ENCODE data around the gene CEP112. TPM values are rescaled to one million over a fixed set of nuclear protein-coding genes. Genes with fewer than 3 reads are reported as not detected.

Gene CEP112
- total RNA-seq, 1 donor from 2014 or later = 21.8 TPM

DNA sequence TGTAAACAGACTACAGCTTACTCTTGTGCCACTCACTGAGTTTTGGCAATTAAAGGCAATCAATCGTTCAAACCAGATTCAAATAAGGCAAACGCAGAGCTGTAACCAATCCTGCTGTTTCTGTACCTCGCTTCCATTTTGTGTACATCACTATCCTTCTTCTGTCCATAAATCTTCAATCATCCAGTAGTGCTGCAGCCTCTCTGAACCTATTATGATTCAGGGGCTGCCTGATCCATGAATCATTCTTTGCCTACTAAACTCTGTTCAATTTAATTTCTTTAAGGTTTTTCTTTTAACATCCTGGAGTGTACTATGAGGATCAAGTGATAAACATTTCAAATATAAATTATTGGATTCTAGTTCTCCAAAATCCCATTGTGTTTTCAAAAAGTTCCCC lies 93.9 kb downstream of the CEP112 start:
- TF ChIP-seq, protein P1, sequence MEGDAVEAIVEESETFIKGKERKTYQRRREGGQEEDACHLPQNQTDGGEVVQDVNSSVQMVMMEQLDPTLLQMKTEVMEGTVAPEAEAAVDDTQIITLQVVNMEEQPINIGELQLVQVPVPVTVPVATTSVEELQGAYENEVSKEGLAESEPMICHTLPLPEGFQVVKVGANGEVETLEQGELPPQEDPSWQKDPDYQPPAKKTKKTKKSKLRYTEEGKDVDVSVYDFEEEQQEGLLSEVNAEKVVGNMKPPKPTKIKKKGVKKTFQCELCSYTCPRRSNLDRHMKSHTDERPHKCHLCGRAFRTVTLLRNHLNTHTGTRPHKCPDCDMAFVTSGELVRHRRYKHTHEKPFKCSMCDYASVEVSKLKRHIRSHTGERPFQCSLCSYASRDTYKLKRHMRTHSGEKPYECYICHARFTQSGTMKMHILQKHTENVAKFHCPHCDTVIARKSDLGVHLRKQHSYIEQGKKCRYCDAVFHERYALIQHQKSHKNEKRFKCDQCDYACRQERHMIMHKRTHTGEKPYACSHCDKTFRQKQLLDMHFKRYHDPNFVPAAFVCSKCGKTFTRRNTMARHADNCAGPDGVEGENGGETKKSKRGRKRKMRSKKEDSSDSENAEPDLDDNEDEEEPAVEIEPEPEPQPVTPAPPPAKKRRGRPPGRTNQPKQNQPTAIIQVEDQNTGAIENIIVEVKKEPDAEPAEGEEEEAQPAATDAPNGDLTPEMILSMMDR (IDR thresholded peaks at IDR 0.05) = no peak
- Mint-ChIP-seq H3K9me3 (ENCODE audit: low read depth) (peaks cover 20% of the 10 kb centered on the region), H3K4me3 (ENCODE audit: unreplicated experiment) (no peak overlapping the region), H3K27ac (ENCODE audit: unreplicated experiment) (no peak overlapping the region), H3K27me3 (ENCODE audit: low read depth) (no peaks in the 10 kb centered on the region), H3K4me1 (ENCODE audit: low read depth) (no peaks in the 10 kb centered on the region), H3K36me3 (ENCODE audit: low read depth) (peaks cover 20% of the 10 kb centered on the region)
- no peak for DNase-seq (ENCODE audit: low spot score)

DNA sequence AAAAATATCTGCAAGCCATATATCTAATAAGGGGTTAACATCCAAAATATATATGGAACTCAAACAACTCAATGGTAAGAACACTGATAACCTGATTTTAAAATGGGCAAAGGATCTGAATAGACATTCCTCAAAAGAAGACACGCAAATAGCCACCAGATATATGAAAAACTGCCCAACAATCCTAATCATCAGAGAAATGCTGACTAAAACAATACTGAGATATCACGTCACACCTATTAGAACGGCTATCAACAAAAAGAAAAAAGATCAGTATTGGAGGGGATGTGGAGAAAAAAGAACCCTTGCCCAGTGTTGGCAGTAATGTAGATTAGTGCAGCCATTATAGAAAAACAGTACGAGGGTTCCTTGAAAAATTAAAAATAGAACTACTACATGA lies 97.2 kb downstream of the CEP112 start:
- H3K9me3 Mint-ChIP-seq (ENCODE audit: low read depth) = peaks cover 31% of the 10 kb centered on the region
- TF ChIP-seq, protein P1 (IDR thresholded peaks at IDR 0.05) = no peak
- H3K4me1 Mint-ChIP-seq (ENCODE audit: low read depth) = no peaks in the 10 kb centered on the region
- DNase-seq (ENCODE audit: low spot score) = no peak
- H3K36me3 Mint-ChIP-seq (ENCODE audit: low read depth) = peaks cover 27% of the 10 kb centered on the region
- H3K27ac Mint-ChIP-seq (ENCODE audit: unreplicated experiment) = no peak overlapping the region
- no peaks in the 10 kb centered on the region for H3K27me3 Mint-ChIP-seq (ENCODE audit: low read depth)
- no peak overlapping the region for H3K4me3 Mint-ChIP-seq (ENCODE audit: unreplicated experiment)

DNA sequence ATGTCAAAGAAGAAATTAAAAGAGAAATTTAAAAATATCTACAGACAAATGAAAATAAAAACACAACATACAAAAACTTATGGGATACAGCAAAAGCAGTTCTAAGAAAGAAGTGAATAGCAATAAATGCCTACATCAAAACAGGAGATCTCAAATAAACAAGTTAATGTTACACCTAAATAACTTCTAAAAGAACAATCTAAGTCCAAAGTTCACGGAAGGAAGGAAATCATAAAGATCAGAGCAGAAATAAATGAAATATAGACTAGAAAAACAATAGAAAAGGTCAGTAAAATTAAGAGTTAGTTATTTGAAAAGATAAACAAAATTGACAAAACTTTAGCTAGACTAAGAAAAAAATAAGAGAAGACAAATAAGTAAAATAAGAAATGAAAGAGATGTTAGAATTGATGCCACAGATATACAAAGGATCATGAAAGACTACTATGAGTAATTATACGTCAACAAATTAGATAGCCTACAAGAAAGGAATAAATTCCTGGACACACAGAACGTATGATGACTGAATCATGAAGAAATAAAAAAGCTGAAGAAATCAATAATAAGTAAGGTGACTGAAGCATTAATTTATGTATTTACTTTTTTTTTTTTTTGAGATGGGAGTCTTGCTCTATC lies 100.4 kb downstream of the CEP112 start:
- Mint-ChIP-seq H3K27me3 (ENCODE audit: low read depth) (no peaks in the 10 kb centered on the region), H3K4me3 (ENCODE audit: unreplicated experiment) (no peak overlapping the region), H3K9me3 (ENCODE audit: low read depth) (peaks cover 40% of the 10 kb centered on the region), H3K27ac (ENCODE audit: unreplicated experiment) (no peak overlapping the region), H3K36me3 (ENCODE audit: low read depth) (peaks cover 34% of the 10 kb centered on the region), H3K4me1 (ENCODE audit: low read depth) (peaks cover 13% of the 10 kb centered on the region)
- no peak for DNase-seq (ENCODE audit: low spot score)
- TF ChIP-seq, protein P1 (IDR thresholded peaks at IDR 0.05) = no peak

DNA sequence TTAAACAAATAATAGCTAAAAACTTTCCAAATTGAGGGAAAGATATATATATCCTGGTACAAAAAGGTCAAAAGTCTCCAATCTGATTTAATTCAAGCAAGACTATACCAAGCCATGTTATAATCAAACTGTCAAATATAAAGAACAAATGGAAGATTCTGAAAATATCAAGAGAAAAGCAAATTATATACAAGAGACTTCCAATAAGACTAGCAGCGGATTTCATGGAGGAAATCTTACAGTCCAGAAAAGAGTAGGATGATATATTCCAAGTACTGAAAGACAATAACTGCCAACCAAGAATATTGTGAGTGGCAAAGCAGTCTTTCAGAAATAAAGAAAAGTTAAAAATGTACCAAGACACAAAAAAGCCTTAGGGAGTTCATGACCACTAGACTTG lies 102.2 kb downstream of the CEP112 start:
- Mint-ChIP-seq H3K36me3 (ENCODE audit: low read depth) (peaks cover 26% of the 10 kb centered on the region), H3K4me3 (ENCODE audit: unreplicated experiment) (no peak overlapping the region), H3K27me3 (ENCODE audit: low read depth) (no peaks in the 10 kb centered on the region), H3K9me3 (ENCODE audit: low read depth) (peaks cover 34% of the 10 kb centered on the region), H3K27ac (ENCODE audit: unreplicated experiment) (no peak overlapping the region), H3K4me1 (ENCODE audit: low read depth) (peaks cover 19% of the 10 kb centered on the region)
- DNase-seq (ENCODE audit: low spot score) = no peak
- TF ChIP-seq, protein P1 (IDR thresholded peaks at IDR 0.05) = no peak

DNA sequence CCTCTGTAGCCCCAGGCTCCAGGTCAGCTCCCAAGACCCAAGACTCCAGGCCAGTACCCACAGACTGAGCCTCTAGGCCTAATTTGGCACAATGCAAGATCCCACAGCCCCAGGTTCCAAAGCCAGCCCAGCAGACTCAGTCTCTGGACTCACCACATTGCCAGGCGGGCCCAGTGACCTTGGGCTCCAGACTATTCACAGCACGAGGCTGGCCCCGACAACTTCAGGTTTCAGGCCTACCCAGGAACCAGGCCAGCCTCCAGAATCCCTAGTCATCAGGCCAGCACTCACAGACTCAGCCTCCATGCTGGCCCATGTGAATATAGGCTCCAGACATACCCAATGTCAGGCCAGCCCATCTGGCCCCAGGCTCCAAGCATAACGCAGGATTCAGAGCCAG lies 103.8 kb downstream of the CEP112 start:
- Mint-ChIP-seq H3K9me3 (ENCODE audit: low read depth) (peaks cover 28% of the 10 kb centered on the region), H3K4me1 (ENCODE audit: low read depth) (peaks cover 19% of the 10 kb centered on the region), H3K27ac (ENCODE audit: unreplicated experiment) (peak overlapping the region; percentile 87), H3K36me3 (ENCODE audit: low read depth) (peaks cover 19% of the 10 kb centered on the region), H3K4me3 (ENCODE audit: unreplicated experiment) (no peak overlapping the region), H3K27me3 (ENCODE audit: low read depth) (no peaks in the 10 kb centered on the region)
- no peak for DNase-seq (ENCODE audit: low spot score)
- TF ChIP-seq, protein P1 (IDR thresholded peaks at IDR 0.05) = no peak
